Endothelial cell of umbilical vein (primary cell): Measurements from ENCODE around the gene SSMEM1. TPM values are rescaled to one million over a fixed set of nuclear protein-coding genes. Genes with fewer than 3 reads are reported as not detected.

Source experiments
- BruUV-seq: library from RNA; stranded (reverse); fragments of 400-500 nt; replicated peaks from 2 replicates; lab custom pipeline; 2021; lab: Mats Ljungman, UMichigan
- CTCF ChIA-PET: fragments of 300-600, 350-600 bp; sonication (Branson Sonifier 250); formaldehyde crosslinking; loops from one replicate; lab custom pipeline; 2021; ENCODE audit warnings: antibody characterized with exemption, inconsistent platforms; lab: Charles Lee
- POLR2A ChIA-PET: fragments of 300-600, 350-600 bp; sonication (Branson Sonifier 250); formaldehyde crosslinking; loops from one replicate; lab custom pipeline; 2021; ENCODE audit warnings: antibody characterized with exemption, inconsistent platforms; lab: Charles Lee
- DNase-seq: peaks from one replicate; pipeline ENCODE4 v3.0.0-alpha.2; 2011; ENCODE audit warnings: low read depth, low spot score
- FAIRE-seq: peaks from 2 replicates; lab custom pipeline; 2011; peaks lifted over from hg19 to GRCh38; lab: Jason Lieb, UNC
- H2AFZ ChIP-seq: 2 replicates; pipeline ENCODE4 v1.6.0; 2012; ENCODE audit warnings: low read depth, low read length, control low read depth, inconsistent platforms
- H3K27ac ChIP-seq: 2 replicates; pipeline ENCODE4 v1.5.1; 2011; ENCODE audit warnings: low read depth, mild to moderate bottlenecking, control low read depth, low read length, moderate library complexity; ENCODE audit not compliant: insufficient read depth
- H3K27me3 ChIP-seq, 2 experiments: 2 replicates each; pipeline versions ENCODE4 v1.6.0 to v1.6.1; 2011; ENCODE audit warnings: low read length in 2 of 2, mixed read lengths in 1 of 2; ENCODE audit not compliant: control insufficient read depth in 2 of 2, insufficient read depth in 2 of 2
- H3K36me3 ChIP-seq, 2 experiments: 2 replicates in 1 of 2; 3 replicates in 1 of 2; pipeline ENCODE4 v1.5.1; 2011; ENCODE audit warnings: low read length in 2 of 2, mild to moderate bottlenecking in 1 of 2, moderate library complexity in 1 of 2; ENCODE audit not compliant: control insufficient read depth in 2 of 2, insufficient read depth in 2 of 2; ENCODE audit errors: extremely low read depth in 1 of 2
- H3K4me1 ChIP-seq: 3 replicates; pipeline ENCODE4 v1.5.1; 2011; ENCODE audit warnings: mild to moderate bottlenecking, low read length; ENCODE audit not compliant: control insufficient read depth, insufficient read depth; ENCODE audit errors: extremely low read depth
- H3K4me2 ChIP-seq: 2 replicates; pipeline ENCODE4 v1.6.1; 2011; ENCODE audit warnings: low read length, control low read depth, mixed read lengths; ENCODE audit not compliant: insufficient read depth
- H3K4me3 ChIP-seq, 3 experiments: fragments of 200-600 bp in 1 of 3; sonication (generic), shearing (Covaris generic) in 1 of 3; replicated peaks in 1 of 3; 2 replicates each; pipeline ENCODE4 v1.5.1; 2011 to 2016; ENCODE audit warnings: control low read depth in 3 of 3, low read length in 3 of 3, mild to moderate bottlenecking in 2 of 3, inconsistent platforms in 1 of 3, low read depth in 1 of 3, moderate library complexity in 1 of 3; ENCODE audit not compliant: insufficient read depth in 1 of 3
- H3K79me2 ChIP-seq: 2 replicates; pipeline ENCODE4 v1.6.0; 2012; ENCODE audit warnings: low read length, inconsistent platforms; ENCODE audit not compliant: control insufficient read depth, insufficient read depth
- H3K9ac ChIP-seq: replicated peaks from 2 replicates; pipeline ENCODE3; 2011; ENCODE audit warnings: low read length, control low read depth; ENCODE audit not compliant: insufficient read depth; ENCODE audit errors: extremely low read depth
- H3K9me1 ChIP-seq: replicated peaks from 3 replicates; pipeline ENCODE4 v1.6.0; 2011; ENCODE audit warnings: mild to moderate bottlenecking, low read length; ENCODE audit not compliant: control insufficient read depth, insufficient read depth; ENCODE audit errors: extremely low read depth
- H3K9me3 ChIP-seq: replicated peaks from 2 replicates; pipeline ENCODE4 v1.5.1; 2012; ENCODE audit warnings: low read length, inconsistent platforms; ENCODE audit not compliant: control insufficient read depth, insufficient read depth
- H4K20me1 ChIP-seq: replicated peaks from 2 replicates; pipeline ENCODE3; 2011; ENCODE audit warnings: mild to moderate bottlenecking, low read length; ENCODE audit not compliant: control insufficient read depth, insufficient read depth; ENCODE audit errors: extremely low read depth
- CTCF ChIP-seq, 2 donors: IDR thresholded peaks; 1 replicate in 1 of 2; 2 replicates in 1 of 2; pipeline ENCODE4 v1.5.1; 2011; ENCODE audit warnings: low read length in 2 of 2, mild to moderate bottlenecking in 2 of 2, moderate library complexity in 2 of 2, control low read depth in 1 of 2, inconsistent platforms in 1 of 2, low read depth in 1 of 2; ENCODE audit not compliant: insufficient read depth in 1 of 2; ENCODE audit errors: extremely low read depth in 1 of 2
- EZH2 ChIP-seq: IDR thresholded peaks from 2 replicates; pipeline ENCODE4 v1.6.1; 2012; ENCODE audit warnings: borderline replicate concordance, low read depth, mild to moderate bottlenecking, moderate library complexity, low read length, inconsistent platforms; ENCODE audit not compliant: severe bottlenecking
- FOS ChIP-seq: IDR thresholded peaks from 2 replicates; pipeline ENCODE4 v1.6.1; 2011; ENCODE audit warnings: mild to moderate bottlenecking, low read length, moderate library complexity, borderline replicate concordance; ENCODE audit not compliant: insufficient read depth
- GATA2 ChIP-seq: IDR thresholded peaks from 2 replicates; pipeline ENCODE4 v1.7.0; 2011; ENCODE audit warnings: low read depth, mild to moderate bottlenecking, moderate library complexity, mixed read lengths, low read length; ENCODE audit not compliant: insufficient read length, insufficient read depth
- JUN ChIP-seq: IDR thresholded peaks from 2 replicates; pipeline ENCODE4 v1.6.1; 2011; ENCODE audit warnings: borderline replicate concordance, low read depth; ENCODE audit not compliant: insufficient read length, insufficient read depth
- MAX ChIP-seq: IDR thresholded peaks from 2 replicates; pipeline ENCODE4 v1.6.1; 2011; ENCODE audit not compliant: insufficient read depth, insufficient read length
- MYC ChIP-seq: IDR thresholded peaks from one replicate; pipeline ENCODE4 v1.6.1; 2011; ENCODE audit warnings: mild to moderate bottlenecking, low read depth, low read length
- POLR2A ChIP-seq: IDR thresholded peaks from 2 replicates; pipeline ENCODE4 v1.6.1; 2012; ENCODE audit warnings: low read depth, mild to moderate bottlenecking, control low read depth, low read length
- POLR2AphosphoS5 ChIP-seq: IDR thresholded peaks from 2 replicates; pipeline ENCODE4 v1.6.1; 2012; ENCODE audit warnings: low read depth, mild to moderate bottlenecking, control low read depth, low read length, moderate library complexity; ENCODE audit not compliant: insufficient read depth
- dilution Hi-C: fragments of 300-500 bp; cut with MboI; formaldehyde crosslinking; loops from one replicate; pipeline ENCODE4 v1.15.0; 2019; ENCODE audit warnings: low sequenced_read_pairs; ENCODE audit not compliant: extremely low pct_ligation_motif_present
- intact Hi-C: fragments of 100-400 bp; cut with micrococcal nuclease; formaldehyde crosslinking; loops from one replicate; pipeline ENCODE4 v1.10.0; 2022
- polyA plus RNA-seq, 4 experiments: library from polyadenylated mRNA; depleted of rRNA in 3 of 4; stranded (reverse) in 3 of 4; unstranded in 1 of 4; fragments of >200 nt; gene quantifications; 2 replicates each; pipeline versions ENCODE4 v1.2.1 to v1.2.3, GENCODE V29; 2011 to 2012; ENCODE audit warnings: missing spikeins in 1 of 4
- total RNA-seq: library from RNA; stranded (reverse); gene quantifications from 2 replicates; pipeline ENCODE4 v1.2.3, GENCODE V29; 2021

The SSMEM1 gene
- total and polyA plus RNA-seq, 2 donors (not counting 3 experiments of a cell fraction or from before 2014, with no cell fraction given), result not detected

GRCh38 chr7:130191791-130192190 lies 15.9 kb upstream of the SSMEM1 start:
- DNase-seq (no peak), FAIRE-seq (no peak)
- dilution Hi-C loops (no loop called here), intact Hi-C loops (no loop called here)
- no TSS peak for BruUV-seq
- H3K9ac ChIP-seq, result no peak overlapping the region
- H3K4me3 ChIP-seq, result no peak overlapping the region
- H3K4me2 ChIP-seq, result no peak overlapping the region
- H2AFZ ChIP-seq, result no peak overlapping the region
- no peak for TF ChIP-seq GATA2
- TF ChIP-seq POLR2A, result no peak
- TF ChIP-seq FOS, result no peak
- TF ChIP-seq EZH2, result no peak
- TF ChIP-seq POLR2AphosphoS5, result no peak
- no peak for TF ChIP-seq MYC
- no peak for TF ChIP-seq MAX
- no peak for TF ChIP-seq CTCF (IDR thresholded peaks at IDR 0.05; ENCODE audit: extremely low read depth in 1 of 2, insufficient read depth in 1 of 2, low read depth in 1 of 2, low read length in 2 of 2)
- no peak for TF ChIP-seq JUN
- no peaks in the 10 kb centered on the region for H3K9me1 ChIP-seq
- H3K4me1 ChIP-seq, result no peaks in the 10 kb centered on the region
- no peaks in the 10 kb centered on the region for H4K20me1 ChIP-seq
- no peaks in the 10 kb centered on the region for H3K79me2 ChIP-seq
- no peaks in the 10 kb centered on the region for H3K36me3 ChIP-seq
- ChIA-PET CTCF (no interaction called here), POLR2A (no interaction called here)
- no peaks in the 10 kb centered on the region for H3K27me3 ChIP-seq
- H3K9me3 ChIP-seq, result no peaks in the 10 kb centered on the region
- H3K27ac ChIP-seq, result no peak overlapping the region
